ENCODE results near the gene TYMS.

Gene TYMS

DNA sequence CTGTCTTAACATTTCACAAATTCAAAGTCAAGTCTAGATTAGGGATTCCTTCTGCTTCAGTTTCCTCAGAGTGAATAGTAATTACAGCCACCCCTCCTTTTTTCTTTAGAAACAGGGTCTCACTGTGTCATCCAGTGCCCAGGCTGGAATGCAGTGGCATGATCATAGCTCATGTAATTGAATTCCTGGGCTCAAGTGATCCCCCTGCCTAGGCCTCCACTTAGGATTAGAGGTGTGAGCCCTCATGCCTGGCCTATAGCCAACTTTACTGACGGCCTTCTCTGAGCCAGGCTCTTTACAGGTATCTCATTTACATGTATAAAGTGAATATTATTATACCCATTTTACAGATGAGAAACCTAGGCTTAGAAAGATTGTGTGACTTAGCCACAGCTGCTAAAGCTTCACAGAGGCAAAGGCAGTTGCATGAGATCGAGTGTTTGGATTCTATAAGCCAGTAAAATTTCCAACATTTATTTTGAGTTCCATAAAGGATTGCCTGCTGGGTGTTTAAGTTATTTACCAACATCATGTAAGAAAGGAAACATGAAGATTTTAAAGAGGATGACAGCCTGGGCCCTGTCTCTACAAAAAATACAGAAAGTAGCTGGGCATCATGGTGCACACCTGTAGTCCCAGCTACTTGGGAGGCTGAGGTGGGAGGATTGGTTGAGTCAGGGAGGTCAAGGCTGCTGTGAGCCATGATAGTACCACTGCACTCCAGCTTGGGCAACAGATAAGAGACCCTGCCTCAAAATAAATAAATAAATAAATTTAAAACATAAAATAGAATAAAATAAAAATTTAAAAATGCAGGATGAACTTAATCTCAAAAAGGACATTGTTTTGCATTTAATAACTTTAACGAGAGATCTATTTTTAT is 53.2 kb downstream of the TYMS start:
- DNase-seq (ENCODE audit: low read depth in 1 of 2, low spot score in 1 of 2): no peak

DNA sequence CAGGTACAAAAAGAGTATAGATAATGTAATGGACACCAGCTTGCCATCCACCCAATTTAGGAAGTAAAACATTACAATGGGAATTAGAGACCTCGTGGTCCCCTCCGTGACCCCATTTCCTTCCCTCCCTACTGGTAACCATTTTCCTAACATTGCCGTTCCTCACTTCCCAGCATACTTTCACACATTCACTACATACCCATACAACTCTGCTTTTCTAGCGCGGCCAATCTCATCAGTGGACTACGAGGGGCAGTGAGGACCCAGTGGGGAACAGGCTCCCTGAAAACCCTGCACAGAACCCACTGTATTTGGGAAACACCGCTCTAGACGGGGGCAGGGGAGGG is 53.8 kb downstream of the TYMS start:
- DNase-seq (ENCODE audit: low read depth in 1 of 2, low spot score in 1 of 2): no peak

GRCh38 chr18:711657-712400 is 54.4 kb downstream of the TYMS start:
- DNase-seq (ENCODE audit: low read depth in 1 of 2, low spot score in 1 of 2): peak; percentile 28 to 50

DNA sequence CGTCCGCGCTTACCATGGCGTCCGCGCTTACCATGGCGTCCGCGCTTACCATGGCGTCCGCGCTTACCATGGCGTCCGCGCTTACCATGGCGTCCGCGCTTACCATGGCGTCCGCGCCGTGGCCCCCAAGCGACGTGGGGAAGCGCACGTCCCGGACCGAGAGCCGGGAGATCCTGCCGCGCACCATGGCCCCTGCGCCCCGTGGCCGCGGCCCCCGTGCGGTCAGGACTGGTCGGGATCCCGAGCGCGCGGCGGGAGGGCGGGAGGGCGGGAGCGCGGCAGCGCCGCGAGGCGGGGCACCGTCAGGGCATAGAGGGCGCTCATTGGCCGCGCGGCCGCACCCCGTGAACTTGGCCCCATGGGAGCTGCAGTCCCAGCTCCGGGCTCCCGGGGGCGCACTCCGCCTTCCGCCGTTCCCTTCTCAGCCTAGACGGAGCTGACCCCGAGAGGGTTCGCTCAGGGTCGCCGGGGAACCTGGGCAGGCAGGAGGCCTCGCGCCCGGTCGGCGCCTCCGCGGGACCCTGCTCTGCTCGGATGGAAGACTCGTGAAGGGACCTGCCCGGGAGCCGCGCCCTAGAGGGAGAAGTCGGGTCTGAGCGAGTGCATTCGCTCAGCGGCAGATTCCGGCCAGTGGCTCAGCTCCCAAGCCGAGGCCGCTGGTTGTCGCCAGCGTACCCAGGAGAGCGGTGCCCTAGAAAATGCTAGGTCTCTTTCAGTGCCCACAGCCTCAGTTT is 55.1 kb downstream of the TYMS start, which contains the start of gene ENOSF1:
Gene ENOSF1 (minus strand): TSS at position 230 of the 734 bp plus-strand sequence. CDS start 43 bp downstream, at position 187.
- DNase-seq (ENCODE audit: low read depth in 1 of 2, low spot score in 1 of 2): peak; percentile 50 to 81

GRCh38 chr18:713135-713490 is 55.7 kb downstream of the TYMS start:
- no peak for DNase-seq (ENCODE audit: low read depth in 1 of 2, low spot score in 1 of 2)

DNA sequence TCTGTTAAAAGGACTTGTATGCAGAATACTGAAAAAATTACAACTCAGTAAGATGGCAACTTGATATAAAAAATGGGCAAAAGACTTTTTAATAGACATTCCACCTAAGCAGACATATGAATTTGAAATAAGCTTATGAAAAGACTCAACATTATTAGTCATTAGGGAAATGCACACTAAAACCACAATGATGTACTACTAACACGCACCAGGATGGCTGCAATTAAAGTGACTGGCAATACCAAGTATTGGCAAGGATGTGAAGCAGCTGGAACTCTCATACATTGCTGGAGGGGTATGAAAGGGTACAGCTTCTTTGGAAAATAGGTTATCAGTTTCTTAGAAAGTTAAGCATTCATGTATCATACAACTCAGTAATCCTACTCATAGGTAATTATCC is 58.2 kb downstream of the TYMS start:
- no peak for DNase-seq (ENCODE audit: low read depth in 1 of 2, low spot score in 1 of 2)

GRCh38 chr18:717003-717402 is 59.5 kb downstream of the TYMS start:
- DNase-seq (ENCODE audit: low read depth in 1 of 2, low spot score in 1 of 2): no peak

All from stimulated activated CD4-positive, alpha-beta T cell treated with anti-CD3 and anti-CD28 coated beads, Interleukin-15, amount 100 ng/mL, for 1 hour (primary cell).